HepG2 (cell line): ENCODE data around the gene SORL1-AS1. TPM values are rescaled to one million over a fixed set of nuclear protein-coding genes. Genes with fewer than 3 reads are reported as not detected.

Experiments used
- polyA plus RNA-seq, 8 experiments: library from polyadenylated mRNA; depleted of rRNA in 3 of 8; stranded (reverse) in 7 of 8; unstranded in 1 of 8; fragments of >200 nt; fragmentation: Illumina TruSeq in 4 of 8; extraction: Trizol in 4 of 8; gene quantifications; 2 replicates each; pipeline versions ENCODE4 v1.2.1 to v1.2.3, GENCODE V29; 2011 to 2016; ENCODE audit warnings: low read depth in 4 of 8, missing spikeins in 1 of 8, mixed read lengths in 1 of 8; ENCODE audit not compliant: insufficient read depth in 1 of 8
- total RNA-seq, 5 experiments: library from RNA; depleted of rRNA; stranded (reverse); fragments of >200 nt; fragmentation: Illumina TruSeq; extraction: Trizol; gene quantifications; 2 replicates each; pipeline ENCODE4 v1.2.3, GENCODE V29; 2016; ENCODE audit warnings: low read depth in 1 of 5

SORL1-AS1 gene

Other genes with a start within 250 kb of the SORL1-AS1 start
- gene SC5D, start 160.2 kb downstream of the SORL1-AS1 start, total RNA-seq (2016; rRNA removed; fragmentation: Illumina TruSeq; extraction: Trizol): 48.6 and 84.4 TPM in 2 replicates
- gene SC5D, start 160.2 kb downstream of the SORL1-AS1 start, polyA plus RNA-seq (2011; rRNA removed): 155 and 186 TPM in 2 replicates
- gene SORL1, start 653 bp downstream of the SORL1-AS1 start, total RNA-seq (2016; rRNA removed; fragmentation: Illumina TruSeq; extraction: Trizol): 10.5 and 21.3 TPM in 2 replicates
- gene SORL1, start 653 bp downstream of the SORL1-AS1 start, polyA plus RNA-seq (2011; rRNA removed): 138 and 148 TPM in 2 replicates